T-helper 22 cell (primary cell): ENCODE data around the gene NCF4.

Source experiments
- DNase-seq: peaks from one replicate; pipeline ENCODE4 v3.0.0-alpha.2; 2020; ENCODE audit warnings: low read depth

Gene NCF4

DNA sequence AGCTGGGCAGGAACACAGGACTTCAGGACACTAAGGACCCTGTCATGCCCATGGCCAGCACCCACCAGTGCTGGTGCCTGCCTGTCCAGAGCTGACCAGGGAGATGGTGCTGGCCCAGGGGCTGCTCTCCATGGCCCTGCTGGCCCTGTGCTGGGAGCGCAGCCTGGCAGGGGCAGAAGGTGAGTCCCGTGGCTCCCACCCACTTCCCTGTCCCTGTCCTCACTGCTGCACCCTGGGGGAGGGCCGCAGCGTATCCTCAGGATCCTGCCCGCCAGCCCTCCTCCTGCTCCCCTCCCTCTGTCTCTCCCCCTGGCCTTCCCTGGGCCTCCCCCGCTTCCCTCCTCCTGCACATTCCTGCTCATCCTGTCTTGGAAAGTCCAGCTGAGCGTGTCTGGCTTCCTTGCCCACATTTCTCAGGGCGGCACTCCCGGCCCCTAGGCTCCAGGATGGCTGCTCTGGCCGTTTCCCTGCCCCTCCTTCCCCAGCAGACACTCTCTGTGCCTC, 61.4 kb downstream of the NCF4 start:
- DNase-seq = no peak

DNA sequence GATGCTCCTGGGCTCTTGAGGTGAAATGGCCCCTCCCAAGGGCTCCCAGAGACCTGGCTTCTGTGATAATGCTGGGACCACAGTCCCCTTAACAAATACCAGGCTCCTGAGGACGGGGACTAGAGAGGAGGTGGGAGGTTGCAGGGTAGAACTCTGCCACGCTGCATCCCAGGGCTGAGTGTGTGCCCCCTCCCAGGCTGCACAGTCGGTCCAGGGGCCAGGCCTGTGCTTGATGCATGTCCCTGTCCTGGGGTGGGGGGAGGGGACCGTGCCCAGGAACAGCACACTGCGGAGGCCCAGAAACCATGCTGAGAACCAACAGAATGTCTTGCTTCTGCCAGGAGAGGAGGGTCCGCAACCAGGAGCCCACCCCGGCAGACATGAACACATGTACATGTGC, 61.9 kb downstream of the NCF4 start:
- no peak for DNase-seq

DNA sequence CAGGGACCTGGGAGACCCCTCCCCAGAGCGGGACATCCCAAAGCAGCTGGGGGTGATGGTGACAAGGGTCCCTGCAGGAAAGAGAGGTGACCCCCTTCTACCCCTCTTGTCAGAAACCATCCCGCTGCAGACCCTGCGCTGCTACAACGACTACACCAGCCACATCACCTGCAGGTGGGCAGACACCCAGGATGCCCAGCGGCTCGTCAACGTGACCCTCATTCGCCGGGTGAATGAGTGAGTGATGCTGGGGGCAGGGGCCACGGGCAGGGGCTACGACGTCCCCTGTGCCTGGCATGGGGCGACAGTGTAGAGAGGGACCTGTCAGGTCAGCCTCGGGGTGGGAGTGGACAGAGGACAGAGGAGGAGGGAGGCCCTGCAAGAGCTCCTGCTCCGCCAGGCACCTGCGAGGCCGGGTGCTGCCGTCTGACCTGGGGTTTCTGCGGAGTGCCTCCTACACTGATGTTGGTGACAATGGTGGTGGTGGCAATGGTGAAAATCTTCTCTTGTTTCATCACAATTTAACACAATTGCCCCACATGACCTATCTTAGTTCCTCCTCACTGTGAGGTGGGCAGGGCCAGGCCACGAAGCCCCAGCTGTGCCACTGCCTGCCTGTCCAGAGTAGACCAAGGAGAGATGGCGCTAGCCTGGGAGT, 62.5 kb downstream of the NCF4 start:
- no peak for DNase-seq

DNA sequence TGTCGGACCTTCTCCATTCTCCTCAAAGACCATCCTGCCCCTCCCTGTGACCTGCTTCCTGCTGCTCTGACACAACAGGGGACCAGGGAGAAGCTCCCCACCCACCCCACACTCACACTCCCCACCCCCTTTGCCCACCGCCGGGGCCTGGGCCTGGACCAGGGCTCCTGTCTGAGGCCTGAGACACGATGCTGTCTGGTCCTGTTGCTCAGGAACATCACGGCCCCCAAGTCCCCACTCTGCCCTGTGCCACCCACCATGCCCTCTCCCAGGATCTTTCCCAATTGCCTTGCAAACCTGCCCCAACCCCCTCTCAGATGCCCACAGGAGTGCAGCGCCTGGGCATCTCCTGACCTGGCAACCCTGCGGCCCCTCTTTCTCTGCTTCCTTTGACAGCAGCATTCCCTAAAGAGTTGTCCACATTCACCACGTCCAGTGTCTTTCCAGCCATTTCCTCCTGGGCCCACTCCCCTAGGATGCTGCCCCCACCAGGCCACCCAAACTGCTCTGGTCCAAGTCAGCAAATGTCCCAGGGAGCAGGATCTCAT, 63.4 kb downstream of the NCF4 start:
- DNase-seq = no peak

DNA sequence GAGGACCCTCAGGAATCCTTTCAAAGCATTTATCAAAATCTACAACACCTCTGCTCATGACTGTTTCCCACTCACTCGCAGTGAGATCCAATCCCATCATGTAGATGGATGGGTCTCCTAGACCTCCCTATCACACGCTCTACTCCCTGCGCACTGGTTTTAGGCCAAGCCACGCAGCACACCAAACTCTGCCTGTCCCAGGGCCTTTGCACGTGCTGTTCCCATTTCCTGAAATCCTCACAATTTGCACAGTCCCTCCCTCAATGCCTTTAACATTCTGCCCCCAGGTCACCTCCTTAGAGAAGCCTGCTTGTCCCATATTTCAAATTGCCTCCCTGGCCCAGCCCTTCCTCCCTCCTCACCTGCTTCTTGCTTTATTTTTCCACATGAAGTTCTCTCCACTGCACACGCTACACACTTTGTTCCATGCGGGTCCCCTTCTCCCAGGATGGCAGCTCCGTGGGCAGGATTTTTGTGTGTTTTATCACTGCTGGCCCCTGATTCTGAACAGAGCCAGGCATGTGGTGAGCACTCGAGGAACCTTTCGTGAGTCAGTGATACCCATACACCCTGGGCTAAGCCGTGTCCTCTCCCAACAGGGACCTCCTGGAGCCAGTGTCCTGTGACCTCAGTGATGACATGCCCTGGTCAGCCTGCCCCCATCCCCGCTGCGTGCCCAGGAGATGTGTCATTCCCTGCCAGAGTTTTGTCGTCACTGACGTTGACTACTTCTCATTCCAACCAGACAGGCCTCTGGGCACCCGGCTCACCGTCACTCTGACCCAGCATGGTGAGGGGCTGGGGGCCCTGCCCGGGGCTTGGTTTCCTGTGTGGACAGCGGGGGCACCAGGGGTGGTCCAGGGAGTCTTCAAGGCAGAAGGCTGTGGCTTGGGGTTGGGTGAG, 64.8 kb downstream of the NCF4 start:
- DNase-seq = no peak

DNA sequence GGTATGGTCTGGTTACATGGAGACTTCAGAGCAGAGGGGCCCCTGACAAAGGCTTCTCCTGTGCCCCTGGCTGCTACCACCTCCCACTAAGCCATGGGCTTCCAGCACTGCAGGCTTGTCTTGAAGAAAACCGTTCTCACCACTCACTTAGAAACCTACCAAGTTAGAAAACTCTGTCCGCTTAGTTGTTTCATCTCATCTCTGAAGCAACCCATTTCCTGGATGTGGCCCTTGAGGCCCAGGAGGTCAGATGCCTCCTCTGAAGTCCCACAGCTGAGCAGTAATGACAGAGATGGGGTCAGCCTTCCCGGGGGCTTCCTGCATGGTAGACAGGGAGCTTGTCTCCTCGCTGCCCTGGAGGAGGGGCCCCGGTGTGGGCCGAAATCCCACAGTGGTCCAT, 65.5 kb downstream of the NCF4 start:
- DNase-seq = no peak

DNA sequence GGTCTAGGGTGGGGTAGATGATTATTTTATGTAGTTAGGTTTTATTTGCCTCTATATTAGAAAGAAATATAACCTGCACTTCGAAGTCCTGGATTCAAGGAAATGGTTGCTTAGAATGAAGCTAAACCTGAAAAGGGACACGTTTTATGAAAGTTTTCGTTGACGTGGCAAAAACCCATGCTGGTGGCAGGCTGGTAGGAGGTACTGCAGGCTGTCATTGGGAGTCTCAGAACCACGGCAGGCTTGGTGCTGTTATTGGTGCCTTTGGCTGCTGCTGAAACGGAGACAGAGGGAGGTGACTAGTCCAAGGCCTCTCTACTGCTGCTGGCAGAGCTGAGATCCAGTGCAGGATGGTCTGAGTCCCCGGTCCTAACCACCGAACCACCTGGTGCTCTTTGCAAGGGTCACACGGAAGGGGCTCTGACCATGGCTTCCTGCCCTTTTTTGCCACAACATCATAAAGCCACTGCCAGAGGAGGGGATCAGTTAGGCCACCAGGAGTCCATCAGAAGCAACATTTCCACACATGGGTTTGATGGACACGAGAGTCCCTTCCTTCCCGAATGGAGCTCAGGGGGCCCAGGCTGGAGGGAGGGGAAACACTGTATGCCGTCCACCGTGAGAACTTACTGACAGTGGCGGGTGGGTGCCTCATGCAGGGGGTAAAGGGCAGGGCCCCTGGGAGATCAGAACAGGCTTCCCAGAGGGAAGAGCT, 66.1 kb downstream of the NCF4 start:
- DNase-seq = no peak
